BJ (cell line): ENCODE measurements around the gene MS4A12. TPM values are rescaled to one million over a fixed set of nuclear protein-coding genes. Genes with fewer than 3 reads are reported as not detected.

Source experiments
- CTCF ChIA-PET: fragments of 350-600 bp; formaldehyde crosslinking; extraction: SDS; loops from one replicate; lab custom pipeline; 2021; ENCODE audit warnings: antibody characterized with exemption, inconsistent platforms; lab: Yijun Ruan, JAX
- POLR2A ChIA-PET: fragments of 300-600 bp; sonication (Branson Sonifier 250); formaldehyde crosslinking; extraction: SDS; loops from one replicate; lab custom pipeline; 2021; ENCODE audit warnings: antibody characterized with exemption; lab: Charles Lee
- DNase-seq: peaks from one replicate; pipeline ENCODE4 v3.0.0-alpha.2; 2011; ENCODE audit warnings: low read depth
- H3K27me3 ChIP-seq: 2 replicates; pipeline ENCODE4 v1.6.0; 2011; ENCODE audit warnings: low read length; ENCODE audit not compliant: control insufficient read depth, insufficient read depth
- H3K36me3 ChIP-seq: 2 replicates; pipeline ENCODE4 v1.5.1; 2011; ENCODE audit warnings: low read length; ENCODE audit not compliant: control insufficient read depth, insufficient read depth
- H3K4me3 ChIP-seq: 2 replicates; pipeline ENCODE4 v1.5.1; 2011; ENCODE audit warnings: low read depth, mild to moderate bottlenecking, control low read depth, low read length
- polyA plus RNA-seq: library from polyadenylated mRNA; depleted of rRNA; stranded (reverse); fragments of >200 nt; gene quantifications from 2 replicates; pipeline ENCODE4 v1.2.3, GENCODE V29; 2011
- TF ChIP-seq, protein P1 (sequence below): IDR thresholded peaks from 2 replicates; pipeline ENCODE4 v1.5.1; 2011; ENCODE audit warnings: low read depth, mild to moderate bottlenecking, control low read depth, inconsistent platforms, low read length, moderate library complexity; ENCODE audit not compliant: insufficient read depth

The MS4A12 gene
- polyA plus RNA-seq, 1 experiment = not detected

GRCh38 chr11:60511393-60511792 lies 18.8 kb downstream of the MS4A12 start:
- DNase-seq = no peak
- no peaks in the 10 kb centered on the region for H3K27me3 ChIP-seq
- no peak overlapping the region for H3K4me3 ChIP-seq
- TF ChIP-seq, protein P1, sequence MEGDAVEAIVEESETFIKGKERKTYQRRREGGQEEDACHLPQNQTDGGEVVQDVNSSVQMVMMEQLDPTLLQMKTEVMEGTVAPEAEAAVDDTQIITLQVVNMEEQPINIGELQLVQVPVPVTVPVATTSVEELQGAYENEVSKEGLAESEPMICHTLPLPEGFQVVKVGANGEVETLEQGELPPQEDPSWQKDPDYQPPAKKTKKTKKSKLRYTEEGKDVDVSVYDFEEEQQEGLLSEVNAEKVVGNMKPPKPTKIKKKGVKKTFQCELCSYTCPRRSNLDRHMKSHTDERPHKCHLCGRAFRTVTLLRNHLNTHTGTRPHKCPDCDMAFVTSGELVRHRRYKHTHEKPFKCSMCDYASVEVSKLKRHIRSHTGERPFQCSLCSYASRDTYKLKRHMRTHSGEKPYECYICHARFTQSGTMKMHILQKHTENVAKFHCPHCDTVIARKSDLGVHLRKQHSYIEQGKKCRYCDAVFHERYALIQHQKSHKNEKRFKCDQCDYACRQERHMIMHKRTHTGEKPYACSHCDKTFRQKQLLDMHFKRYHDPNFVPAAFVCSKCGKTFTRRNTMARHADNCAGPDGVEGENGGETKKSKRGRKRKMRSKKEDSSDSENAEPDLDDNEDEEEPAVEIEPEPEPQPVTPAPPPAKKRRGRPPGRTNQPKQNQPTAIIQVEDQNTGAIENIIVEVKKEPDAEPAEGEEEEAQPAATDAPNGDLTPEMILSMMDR = no peak
- no peaks in the 10 kb centered on the region for H3K36me3 ChIP-seq
- ChIA-PET POLR2A (no interaction called here), CTCF (no interaction called here)

DNA sequence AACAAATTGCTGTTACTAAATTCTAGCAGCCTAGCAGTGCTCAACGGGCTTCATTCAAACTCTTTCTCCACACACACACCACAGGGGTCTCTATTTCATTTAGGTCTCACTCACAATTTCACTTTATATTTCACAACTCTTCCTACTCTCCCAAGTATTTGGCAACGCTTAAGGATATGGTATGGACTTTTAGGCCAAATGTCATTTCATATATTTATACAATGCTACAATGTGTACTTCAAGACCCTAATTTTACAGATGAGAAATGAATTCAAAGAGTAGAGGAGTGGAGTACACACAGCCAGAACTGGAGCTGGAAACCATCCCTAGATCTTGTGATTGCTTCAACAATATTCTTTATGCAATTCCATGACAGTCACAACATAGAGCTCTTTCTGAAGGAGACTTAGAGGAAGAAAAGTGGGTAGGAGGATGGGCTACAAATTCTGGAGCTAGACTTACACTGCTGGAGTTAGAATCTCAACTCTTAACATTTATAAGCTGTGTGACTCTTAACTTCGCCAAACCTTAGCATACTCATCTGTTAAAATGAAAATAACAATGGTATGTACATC lies 20.2 kb downstream of the MS4A12 start:
- CTCF ChIA-PET = interaction anchor here (0.7 kb wide), 1 partner anchor 96 kb away, joined by 3 read pairs; no protein-coding TSS in a partner anchor
- no peaks in the 10 kb centered on the region for H3K27me3 ChIP-seq
- no peaks in the 10 kb centered on the region for H3K36me3 ChIP-seq
- POLR2A ChIA-PET = no interaction called here
- DNase-seq = no peak
- TF ChIP-seq, protein P1 = no peak
- H3K4me3 ChIP-seq = no peak overlapping the region

DNA sequence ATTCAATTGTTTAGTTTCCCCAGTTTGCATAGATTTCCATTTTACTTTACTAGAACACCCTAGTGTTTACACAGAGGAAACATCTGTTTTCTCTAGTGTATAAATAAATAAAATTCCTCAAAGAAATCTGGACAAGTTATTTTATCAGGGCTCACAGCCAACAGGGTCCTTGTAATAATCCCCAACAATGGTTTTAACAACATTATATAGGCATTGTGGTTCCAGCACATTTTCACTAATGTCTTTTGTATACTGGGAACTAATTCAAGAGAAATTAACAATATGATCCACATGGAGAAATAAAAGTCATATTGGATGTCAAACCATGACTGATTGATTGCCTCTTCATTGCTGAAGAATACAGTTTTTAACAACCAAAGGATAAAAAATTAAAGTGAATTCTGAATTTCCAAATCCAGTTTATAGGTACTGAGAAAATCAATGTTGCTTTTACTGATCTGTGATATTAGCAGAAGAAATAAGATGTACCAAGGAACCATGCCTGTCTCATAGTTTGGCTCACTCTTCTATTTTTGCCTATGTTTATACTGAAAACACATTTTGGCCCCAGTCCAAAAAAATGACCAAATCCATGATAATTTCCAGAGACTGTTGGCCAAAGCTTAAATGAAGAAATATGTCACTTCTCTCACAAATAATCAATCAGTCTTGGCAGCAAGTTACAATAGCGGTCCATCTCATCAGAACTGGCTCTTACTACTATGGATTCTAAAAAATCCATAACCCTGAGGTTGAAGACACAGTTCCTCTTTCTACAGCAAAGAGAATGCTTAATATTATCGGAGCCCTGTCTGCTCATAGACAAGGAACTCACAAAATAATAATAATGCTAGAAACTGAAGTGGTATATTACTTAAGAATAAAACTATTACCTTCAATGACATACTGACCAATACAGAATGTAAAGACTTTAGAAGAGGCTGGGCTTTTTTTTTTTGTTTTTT lies 21.2 kb downstream of the MS4A12 start:
- POLR2A ChIA-PET = no interaction called here
- no peak for DNase-seq
- Histone ChIP-seq H3K27me3 (no peaks in the 10 kb centered on the region), H3K4me3 (no peak overlapping the region), H3K36me3 (no peaks in the 10 kb centered on the region)
- TF ChIP-seq, protein P1 = no peak
- CTCF ChIA-PET = no interaction called here

DNA sequence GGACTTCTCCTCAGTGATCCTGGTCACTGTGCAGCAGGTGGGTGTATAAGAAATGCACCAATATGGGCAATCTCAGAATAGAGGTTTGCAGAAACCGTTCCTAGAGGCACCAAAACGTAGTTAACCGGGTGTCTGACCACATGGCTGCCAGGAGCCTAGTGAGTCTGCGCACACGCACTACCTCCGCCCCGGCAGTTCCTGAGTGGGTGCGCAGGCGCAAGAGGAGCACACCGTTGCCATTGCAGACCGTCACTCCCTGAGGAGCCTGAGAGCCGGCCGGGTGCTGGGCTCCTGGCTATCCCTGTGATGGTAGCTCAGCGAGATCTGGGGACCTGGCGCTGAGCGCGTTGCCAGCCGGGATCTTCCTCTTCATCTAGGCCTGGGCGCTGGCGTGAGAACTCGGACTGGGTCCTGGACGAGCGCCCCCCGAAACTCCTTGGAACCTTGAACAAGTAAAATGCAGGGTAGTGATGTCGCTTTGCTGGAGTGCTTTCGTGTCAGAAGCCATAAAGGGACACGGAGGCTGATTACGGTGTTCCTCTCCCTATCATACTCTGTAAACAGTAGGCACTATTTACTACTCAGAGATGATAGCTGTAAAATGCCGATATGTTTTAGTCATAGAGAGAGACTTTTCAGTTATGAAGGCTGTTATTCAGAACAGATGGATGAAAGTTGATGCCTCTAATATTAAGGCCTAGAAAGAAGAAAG lies 22.7 kb downstream of the MS4A12 start, which contains the start of gene MS4A13:
Gene MS4A13 (plus strand): TSS at position 249 of the 712 bp plus-strand sequence. CDS start 2,692 bp downstream, outside the sequence.
- Histone ChIP-seq H3K27me3 (no peaks in the 10 kb centered on the region), H3K36me3 (no peaks in the 10 kb centered on the region), H3K4me3 (no peak within 1 kb of the TSS)
- ChIA-PET POLR2A (no interaction called here), CTCF (no interaction called here)
- TF ChIP-seq, protein P1 = no peak
- no peak for DNase-seq

- Histone ChIP-seq H3K27me3 (no peaks in the 10 kb centered on the region), H3K4me3 (no peak overlapping the region), H3K36me3 (no peaks in the 10 kb centered on the region)
- ChIA-PET POLR2A (no interaction called here), CTCF (interaction anchor here (1.0 kb wide), 1 partner anchor 15 kb away, joined by 3 read pairs; no protein-coding TSS in a partner anchor)
- TF ChIP-seq, protein P1 = no peak
- DNase-seq = no peak
These were observed 35.9 kb downstream of the MS4A12 start for GRCh38 chr11:60528465-60528864.
